A673 (cell line): ENCODE results near the gene ADAMTSL1. TPM values are rescaled to one million over a fixed set of nuclear protein-coding genes. Genes with fewer than 3 reads are reported as not detected.

Experiments
- BruUV-seq: library from RNA; stranded (reverse); fragments of 400-500 nt; replicated peaks from 2 replicates; lab custom pipeline; 2021; lab: Mats Ljungman, UMichigan
- CTCF ChIA-PET: fragments of 300-600 bp; sonication (Branson Sonifier 250); formaldehyde crosslinking; loops from one replicate; lab custom pipeline; 2022; ENCODE audit warnings: antibody characterized with exemption; lab: Charles Lee
- POLR2A ChIA-PET: fragments of 300-600 bp; sonication (Branson Sonifier 250); formaldehyde crosslinking; loops from one replicate; lab custom pipeline; 2022; ENCODE audit warnings: antibody characterized with exemption; ENCODE audit not compliant: low non-redundant PET; lab: Charles Lee
- DNase-seq: peaks from one replicate; pipeline ENCODE4 v3.0.0-alpha.2; 2015; ENCODE audit warnings: low spot score
- H3K27ac ChIP-seq: fragments of 200-600 bp; sonication (generic); 2 replicates; pipeline ENCODE4 v1.5.1; 2016; ENCODE audit warnings: mixed run types, low read depth, mild to moderate bottlenecking, mixed read lengths, antibody characterized with exemption, low read length; ENCODE audit not compliant: poor library complexity, severe bottlenecking
- H3K27me3 ChIP-seq: fragments of 200-600 bp; sonication (generic); replicated peaks from 2 replicates; pipeline ENCODE4 v1.6.1; 2017; ENCODE audit warnings: mixed run types, low read depth, mild to moderate bottlenecking, mixed read lengths, antibody characterized with exemption, low read length; ENCODE audit not compliant: insufficient read depth, poor library complexity
- H3K36me3 ChIP-seq: fragments of 200-600 bp; sonication (generic); 2 replicates; pipeline ENCODE4 v1.6.1; 2016; ENCODE audit warnings: mixed run types, mild to moderate bottlenecking, mixed read lengths, antibody characterized with exemption, low read length; ENCODE audit not compliant: insufficient read depth, poor library complexity, severe bottlenecking
- H3K4me1 ChIP-seq: fragments of 200-600 bp; sonication (generic); 2 replicates; pipeline ENCODE4 v1.6.1; 2017; ENCODE audit warnings: mixed run types, mild to moderate bottlenecking, mixed read lengths, antibody characterized with exemption, low read length; ENCODE audit not compliant: insufficient read depth, poor library complexity, severe bottlenecking
- H3K4me3 ChIP-seq: fragments of 200-600 bp; sonication (generic); 2 replicates; pipeline ENCODE4 v1.5.1; 2016; ENCODE audit warnings: low read depth, mixed run types, mild to moderate bottlenecking, mixed read lengths, low read length; ENCODE audit not compliant: poor library complexity, severe bottlenecking
- H3K9me3 ChIP-seq: fragments of 200-600 bp; sonication (generic); 2 replicates; pipeline ENCODE4 v1.6.1; 2016; ENCODE audit warnings: mixed run types, low read depth, mild to moderate bottlenecking, mixed read lengths, antibody characterized with exemption, low read length; ENCODE audit not compliant: poor library complexity, severe bottlenecking
- CTCF ChIP-seq: fragments of 300-800, 200-600 bp; sonication (generic); conservative IDR thresholded peaks from 2 replicates; pipeline ENCODE4 v1.5.1; 2017; ENCODE audit warnings: low read depth, mild to moderate bottlenecking, antibody characterized with exemption, low read length, moderate library complexity, mixed read lengths
- EZH2 ChIP-seq: fragments of 200-600 bp; sonication (generic); IDR thresholded peaks from 2 replicates; pipeline ENCODE4 v1.6.1; 2017; ENCODE audit warnings: borderline replicate concordance, low read depth, mild to moderate bottlenecking, mixed read lengths, antibody characterized with exemption, low read length; ENCODE audit not compliant: poor library complexity, severe bottlenecking
- intact Hi-C: fragments of 100-400 bp; cut with micrococcal nuclease; formaldehyde crosslinking; loops from one replicate; pipeline ENCODE4 v1.10.0; 2022; ENCODE audit not compliant: unreplicated experiment
- total RNA-seq: library from RNA; stranded (reverse); gene quantifications from 2 replicates; pipeline ENCODE4 v1.2.3, GENCODE V29; 2021

Gene ADAMTSL1
- total RNA-seq, 1 experiment from 2014 or later = not detected

GRCh38 chr9:18490641-18491370 is 16.9 kb downstream of the ADAMTSL1 start:
- intact Hi-C loops = no loop called here
- no peak for TF ChIP-seq CTCF
- no peak for TF ChIP-seq EZH2
- BruUV-seq = no TSS peak
- H3K27ac ChIP-seq = no peak overlapping the region
- no peak overlapping the region for H3K4me3 ChIP-seq
- DNase-seq = no peak
- no peaks in the 10 kb centered on the region for H3K36me3 ChIP-seq
- ChIA-PET POLR2A (no interaction called here), CTCF (interaction anchor here (0.5 kb wide), 1 partner anchor 235 kb away, joined by 3 read pairs; no protein-coding TSS in a partner anchor)
- no peaks in the 10 kb centered on the region for H3K9me3 ChIP-seq
- H3K4me1 ChIP-seq = no peaks in the 10 kb centered on the region
- H3K27me3 ChIP-seq = no peaks in the 10 kb centered on the region

- no peak for DNase-seq
- H3K27me3 ChIP-seq = no peaks in the 10 kb centered on the region
- ChIA-PET POLR2A (no interaction called here), CTCF (no interaction called here)
- H3K9me3 ChIP-seq = no peaks in the 10 kb centered on the region
- H3K4me1 ChIP-seq = no peaks in the 10 kb centered on the region
- no peaks in the 10 kb centered on the region for H3K36me3 ChIP-seq
- H3K27ac ChIP-seq = no peak overlapping the region
- no peak overlapping the region for H3K4me3 ChIP-seq
- no TSS peak for BruUV-seq
- TF ChIP-seq EZH2 = no peak
- no peak for TF ChIP-seq CTCF
- intact Hi-C loops = no loop called here
Measured at GRCh38 chr9:18492612-18493011, 18.7 kb downstream of the ADAMTSL1 start.

- Histone ChIP-seq H3K27me3 (no peaks in the 10 kb centered on the region), H3K27ac (no peak overlapping the region), H3K9me3 (no peaks in the 10 kb centered on the region), H3K36me3 (no peaks in the 10 kb centered on the region), H3K4me1 (no peaks in the 10 kb centered on the region), H3K4me3 (no peak overlapping the region)
- TF ChIP-seq EZH2 (no peak), CTCF (no peak)
- no peak for DNase-seq
- CTCF ChIA-PET = no interaction called here
- POLR2A ChIA-PET = no interaction called here
- no TSS peak for BruUV-seq
- intact Hi-C loops = no loop called here
Measured at GRCh38 chr9:18493451-18493993, 19.6 kb downstream of the ADAMTSL1 start.
